Ovary (tissue), 9 donors: ENCODE data around the gene CAB39. TPM values are rescaled to one million over a fixed set of nuclear protein-coding genes. Genes with fewer than 3 reads are reported as not detected.

Experiments
- DNase-seq, 5 donors: peaks; one replicate each; pipeline ENCODE4 v3.0.0-alpha.2; 2019 to 2020
- H3K27ac ChIP-seq, 2 donors: fragments of 200-600 bp; one replicate each; pipeline versions ENCODE4 v1.5.1 to v1.8.0; 2019 to 2022
- H3K27me3 ChIP-seq: fragments of 200-600 bp; one replicate; pipeline ENCODE4 v1.8.0; 2022
- H3K36me3 ChIP-seq: fragments of 200-600 bp; sonication (generic); one replicate; pipeline ENCODE4 v1.5.1; 2019
- H3K4me1 ChIP-seq: one replicate; pipeline ENCODE4 v1.8.1; 2013; ENCODE audit warnings: mild to moderate bottlenecking, moderate library complexity; ENCODE audit not compliant: insufficient read depth
- H3K4me3 ChIP-seq: fragments of 200-600 bp; sonication (generic); one replicate; pipeline ENCODE4 v1.5.1; 2017
- H3K9me3 ChIP-seq, 2 donors: fragments of 200-600 bp in 1 of 2; sonication (generic) in 1 of 2; one replicate each; pipeline versions ENCODE4 v1.5.1 to v1.8.1; 2013 to 2019; ENCODE audit warnings: mild to moderate bottlenecking in 1 of 2, moderate library complexity in 1 of 2
- EP300 ChIP-seq: sonication (generic); formaldehyde crosslinking; IDR thresholded peaks from one replicate; pipeline ENCODE4 v1.6.1; 2017; ENCODE audit warnings: antibody characterized with exemption
- POLR2A ChIP-seq: fragments of 450-650 bp; IDR thresholded peaks from one replicate; pipeline ENCODE4 v1.6.1; 2017; ENCODE audit warnings: antibody characterized with exemption, mild to moderate bottlenecking, moderate library complexity
- WGBS, 3 donors: extraction: QIAGEN DNeasy Blood & Tissue Kit in 1 of 3; methylation state at CpG; one replicate each; pipeline versions ENCODE4 v1.1.5 to v1.1.7; 2013 to 2017; 5-methylcytosine and 5-hydroxymethylcytosine counted together
- intact Hi-C, 4 donors: fragments of 100-400 bp; cut with DNase I; formaldehyde crosslinking; loops; one replicate each; pipeline versions ENCODE4 v1.11.0 to v1.15.1; 2022 to 2023
- polyA plus RNA-seq, 2 donors: library from polyadenylated mRNA; stranded (reverse); fragments of 200-250 nt in 1 of 2; fragments of 350-450 nt in 1 of 2; fragmentation: Illumina TruSeq in 1 of 2; extraction: RNeasy Lipid Tissue Mini Kit (QIAGEN cat#74804) in 1 of 2; gene quantifications; one replicate each; pipeline ENCODE4 v1.2.3, GENCODE V29; 2013 to 2014
- total RNA-seq, 7 donors: library from RNA; depleted of rRNA in 2 of 7; stranded (reverse); fragments of >200 nt in 2 of 7; fragmentation: NEBNext Ultra II Directional in 3 of 7; extraction: Animal tissue kit (Norgen Biotek cat#: 25700) in 3 of 7; gene quantifications; one replicate each; pipeline versions ENCODE4 v1.1.0 to v1.2.4, GENCODE V29; 2016 to 2023
- TF ChIP-seq, protein P1 (sequence below), 3 donors: fragments of 450-650 bp in 2 of 3; fragments of 200-600 bp in 1 of 3; IDR thresholded peaks; one replicate each; pipeline versions ENCODE4 v1.5.1 to v1.8.0; 2016 to 2022; ENCODE audit warnings: antibody characterized with exemption in 3 of 3, mild to moderate bottlenecking in 1 of 3
- donor health status: DM: no; HTN: no; CAD: no; lungs with moderate emphysema.
- donor health status: DM: no; HTN: no; CAD: no.
- donor health status: Bipolar disorder and iron deficiency.
- donor health status: DM: yes; HTN: yes; CAD: no.
- donor health status: DM: no; HTN: no; CAD: no.
- donor health status: DM: yes; HTN: yes; CAD: no.

Gene CAB39
- total and polyA plus RNA-seq, 9 donors, result 24.8 to 64.4 (median 50.4) TPM

DNA sequence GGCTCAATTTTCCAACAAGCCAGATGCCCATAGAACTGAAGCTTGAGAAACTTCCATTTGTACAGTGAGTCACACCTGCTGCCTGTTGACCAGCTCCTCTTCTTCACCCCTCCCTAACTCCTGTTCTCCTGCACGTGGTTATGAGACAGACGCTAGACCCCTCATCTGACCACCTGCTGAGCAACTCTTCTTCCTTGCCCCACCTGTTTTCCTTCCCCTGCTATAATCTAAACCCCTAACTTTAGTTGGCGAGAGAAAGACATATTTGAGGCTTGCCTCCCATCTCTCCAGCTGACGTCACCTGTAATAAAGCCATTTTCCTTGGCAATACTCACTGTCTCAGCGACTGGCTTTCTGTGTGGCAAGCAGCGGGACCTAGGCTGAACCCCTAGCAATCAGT is 129.8 kb downstream of the CAB39 start:
- Histone ChIP-seq H3K9me3 (peaks cover 0 to 2% of the 10 kb centered on the region in 2 donors), H3K4me1 (no peaks in the 10 kb centered on the region), H3K27ac (no peak overlapping the region), H3K4me3 (no peak overlapping the region), H3K36me3 (no peaks in the 10 kb centered on the region), H3K27me3 (no peaks in the 10 kb centered on the region)
- no peak for DNase-seq
- intact Hi-C loops, result no loop called here
- 36 to 59% (median 56%) methylated on average over 6 of the region's 6 CpGs for WGBS, 3 donors
- TF ChIP-seq POLR2A, result no peak
- no peak for TF ChIP-seq EP300
- TF ChIP-seq, protein P1, sequence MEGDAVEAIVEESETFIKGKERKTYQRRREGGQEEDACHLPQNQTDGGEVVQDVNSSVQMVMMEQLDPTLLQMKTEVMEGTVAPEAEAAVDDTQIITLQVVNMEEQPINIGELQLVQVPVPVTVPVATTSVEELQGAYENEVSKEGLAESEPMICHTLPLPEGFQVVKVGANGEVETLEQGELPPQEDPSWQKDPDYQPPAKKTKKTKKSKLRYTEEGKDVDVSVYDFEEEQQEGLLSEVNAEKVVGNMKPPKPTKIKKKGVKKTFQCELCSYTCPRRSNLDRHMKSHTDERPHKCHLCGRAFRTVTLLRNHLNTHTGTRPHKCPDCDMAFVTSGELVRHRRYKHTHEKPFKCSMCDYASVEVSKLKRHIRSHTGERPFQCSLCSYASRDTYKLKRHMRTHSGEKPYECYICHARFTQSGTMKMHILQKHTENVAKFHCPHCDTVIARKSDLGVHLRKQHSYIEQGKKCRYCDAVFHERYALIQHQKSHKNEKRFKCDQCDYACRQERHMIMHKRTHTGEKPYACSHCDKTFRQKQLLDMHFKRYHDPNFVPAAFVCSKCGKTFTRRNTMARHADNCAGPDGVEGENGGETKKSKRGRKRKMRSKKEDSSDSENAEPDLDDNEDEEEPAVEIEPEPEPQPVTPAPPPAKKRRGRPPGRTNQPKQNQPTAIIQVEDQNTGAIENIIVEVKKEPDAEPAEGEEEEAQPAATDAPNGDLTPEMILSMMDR (IDR thresholded peaks at IDR 0.05), result no peak

DNA sequence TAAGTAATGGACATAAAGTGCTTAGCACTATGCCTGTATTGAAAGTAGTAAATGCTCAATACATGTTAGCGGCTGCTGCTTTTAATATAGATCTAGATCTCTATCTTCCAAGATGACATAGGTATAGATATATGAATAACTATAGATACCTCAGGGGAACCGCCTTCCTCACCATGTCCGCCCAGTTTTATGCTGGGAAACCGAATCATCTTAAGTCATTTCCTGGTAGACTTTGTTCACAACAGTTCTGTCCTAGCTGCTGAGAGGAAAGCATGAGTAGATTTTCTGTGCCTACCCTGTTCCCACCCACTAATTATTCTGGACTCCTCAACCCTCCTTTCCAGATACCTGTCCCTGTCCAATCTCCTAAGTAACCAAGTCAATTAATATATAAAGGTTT is 130.5 kb downstream of the CAB39 start:
- 85 to 90% (median 87%) methylated on average over 4 of the region's 4 CpGs for WGBS, 3 donors
- no peak for DNase-seq
- intact Hi-C loops, result no loop called here

DNA sequence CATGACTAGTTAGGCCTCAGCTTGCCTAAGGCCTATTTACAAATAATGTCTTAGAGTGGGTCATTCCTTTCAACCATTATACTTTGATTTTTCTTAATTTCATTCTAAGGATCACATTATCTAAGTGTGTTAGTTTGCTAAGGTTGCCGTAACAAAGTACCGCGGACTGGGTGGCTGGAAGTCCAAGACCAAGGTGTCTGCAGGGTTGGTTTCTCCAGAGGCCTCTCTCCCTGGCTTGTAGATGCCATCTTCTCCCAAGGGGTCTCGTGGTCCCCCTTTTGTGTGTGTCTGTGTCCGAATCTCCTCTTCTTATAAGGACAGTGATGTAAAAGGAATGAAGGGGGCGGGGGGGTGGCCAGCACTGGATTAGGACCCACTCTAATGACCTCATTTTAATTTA is 133.7 kb downstream of the CAB39 start:
- H3K4me1 ChIP-seq, result no peaks in the 10 kb centered on the region
- TF ChIP-seq EP300 (no peak), POLR2A (no peak)
- TF ChIP-seq, protein P1 (IDR thresholded peaks at IDR 0.05), result no peak
- DNase-seq, result no peak
- H3K4me3 ChIP-seq, result no peak overlapping the region
- no peak overlapping the region for H3K27ac ChIP-seq
- WGBS, 3 donors, result 93 to 96% (median 95%) methylated on average over 6 of the region's 6 CpGs
- peaks cover 0 to 2% of the 10 kb centered on the region in 2 donors for H3K9me3 ChIP-seq
- H3K36me3 ChIP-seq, result no peaks in the 10 kb centered on the region
- intact Hi-C loops, result loop anchor here in 1 of 4 donors (5.0 kb wide), 1 partner anchor 141 kb away; no protein-coding TSS in a partner anchor
- no peaks in the 10 kb centered on the region for H3K27me3 ChIP-seq

More for the DNA sequence above, 130.5 kb downstream of the CAB39 start:
- Histone ChIP-seq H3K27me3 (no peaks in the 10 kb centered on the region), H3K27ac (no peak overlapping the region), H3K9me3 (peaks cover 0 to 2% of the 10 kb centered on the region in 2 donors), H3K4me3 (no peak overlapping the region), H3K4me1 (no peaks in the 10 kb centered on the region), H3K36me3 (no peaks in the 10 kb centered on the region)
- TF ChIP-seq EP300 (no peak), POLR2A (no peak)
- TF ChIP-seq, protein P1 (IDR thresholded peaks at IDR 0.05), result no peak

DNA sequence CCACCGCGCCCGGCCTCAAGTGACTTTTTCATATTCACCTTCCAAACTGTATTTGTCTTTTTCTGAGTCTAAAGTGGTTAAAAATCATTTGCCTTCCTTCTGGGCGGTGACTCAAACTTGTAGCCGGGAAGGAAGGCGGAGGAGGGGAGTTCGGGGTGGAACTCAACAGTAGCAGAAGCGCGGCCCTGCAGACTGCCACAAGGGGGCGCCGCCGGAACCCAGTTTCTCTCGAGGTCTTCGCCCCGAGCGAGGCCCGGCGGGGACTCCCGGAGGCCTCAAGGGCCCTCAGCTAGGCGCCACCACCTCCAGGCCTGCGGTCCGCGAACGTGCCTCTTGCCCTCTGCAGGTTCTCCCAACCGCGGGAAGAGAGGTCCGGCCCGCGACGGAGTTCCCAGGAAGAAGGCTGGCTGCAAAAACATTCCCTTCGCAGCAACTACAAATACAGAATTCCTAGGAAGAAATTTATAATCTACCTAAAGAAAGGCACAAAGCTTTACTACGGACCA is 135.3 kb downstream of the CAB39 start:
- Histone ChIP-seq H3K4me1 (no peaks in the 10 kb centered on the region), H3K27me3 (no peaks in the 10 kb centered on the region), H3K36me3 (no peaks in the 10 kb centered on the region), H3K27ac (no peak overlapping the region), H3K9me3 (peaks cover 0 to 2% of the 10 kb centered on the region in 2 donors), H3K4me3 (no peak overlapping the region)
- 5 to 7% (median 6%) methylated on average over 32 of the region's 32 CpGs for WGBS, 3 donors
- peak; percentile 64 to 89 (median 79) for DNase-seq
- intact Hi-C loops, result loop anchor here in 1 of 4 donors (5.0 kb wide), 1 partner anchor 139 kb away; no protein-coding TSS in a partner anchor
- TF ChIP-seq POLR2A, result no peak
- TF ChIP-seq, protein P1 (IDR thresholded peaks at IDR 0.05), result peak; percentile 46 to 67 (median 53)
